CD14-positive monocyte (primary cell): ENCODE data around the gene C12orf75. TPM values are rescaled to one million over a fixed set of nuclear protein-coding genes. Genes with fewer than 3 reads are reported as not detected.

ENCODE experiments used
- DNase-seq, 3 donors: peaks; one replicate each; pipeline ENCODE4 v3.0.0-alpha.2; 2011 to 2022
- H2AFZ ChIP-seq: 2 replicates; pipeline ENCODE4 v1.6.0; 2012; ENCODE audit warnings: mild to moderate bottlenecking, low read depth, low read length, inconsistent platforms; ENCODE audit not compliant: insufficient read depth, poor library complexity, severe bottlenecking
- H3K27ac ChIP-seq, 2 donors: 1 replicate in 1 of 2; 2 replicates in 1 of 2; pipeline ENCODE4 v1.5.1; 2012 to 2013; ENCODE audit warnings: low read length in 2 of 2, control low read depth in 1 of 2, inconsistent platforms in 1 of 2, low read depth in 1 of 2, mild to moderate bottlenecking in 1 of 2
- H3K27me3 ChIP-seq, 2 donors: one replicate each; pipeline versions ENCODE4 v1.6.0 to v1.6.1; 2011 to 2013; ENCODE audit warnings: low read length in 2 of 2; ENCODE audit not compliant: control insufficient read depth in 2 of 2, insufficient read depth in 2 of 2
- H3K36me3 ChIP-seq, 2 donors: replicated peaks in 1 of 2; 1 replicate in 1 of 2; 2 replicates in 1 of 2; pipeline versions ENCODE4 v1.5.1 to v1.6.1; 2012 to 2013; ENCODE audit warnings: low read length in 2 of 2, control low read depth in 1 of 2, inconsistent platforms in 1 of 2, mild to moderate bottlenecking in 1 of 2; ENCODE audit not compliant: insufficient read depth in 2 of 2, control insufficient read depth in 1 of 2
- H3K4me1 ChIP-seq, 2 donors: 1 replicate in 1 of 2; 2 replicates in 1 of 2; pipeline versions ENCODE4 v1.5.1 to v1.6.1; 2012 to 2013; ENCODE audit warnings: low read length in 2 of 2, control low read depth in 1 of 2, inconsistent platforms in 1 of 2, mild to moderate bottlenecking in 1 of 2, moderate library complexity in 1 of 2; ENCODE audit not compliant: insufficient read depth in 2 of 2, control insufficient read depth in 1 of 2
- H3K4me2 ChIP-seq: replicated peaks from 2 replicates; pipeline ENCODE3; 2012; ENCODE audit warnings: low read length, moderate library complexity, mild to moderate bottlenecking; ENCODE audit not compliant: poor library complexity, severe bottlenecking; ENCODE audit errors: extremely low read depth
- H3K4me3 ChIP-seq, 3 experiments: fragments of 200-600 bp in 1 of 3; sonication (generic) in 1 of 3; replicated peaks in 1 of 3; 1 replicate in 2 of 3; 2 replicates in 1 of 3; pipeline ENCODE4 v1.5.1; 2011 to 2013; ENCODE audit warnings: low read length in 3 of 3, mild to moderate bottlenecking in 3 of 3, control low read depth in 2 of 3, low read depth in 2 of 3, inconsistent platforms in 1 of 3, moderate library complexity in 1 of 3
- H3K79me2 ChIP-seq: 2 replicates; pipeline ENCODE4 v1.6.0; 2012; ENCODE audit warnings: mild to moderate bottlenecking, control low read depth, inconsistent platforms, low read length, moderate library complexity; ENCODE audit not compliant: insufficient read depth
- H3K9ac ChIP-seq: 2 replicates; pipeline ENCODE4 v1.6.0; 2017; ENCODE audit warnings: low read length, mild to moderate bottlenecking; ENCODE audit not compliant: insufficient read depth, poor library complexity, severe bottlenecking
- H3K9me3 ChIP-seq, 2 donors: replicated peaks in 1 of 2; 1 replicate in 1 of 2; 2 replicates in 1 of 2; pipeline versions ENCODE4 v1.5.1 to v1.6.1; 2012 to 2013; ENCODE audit warnings: low read length in 2 of 2, control low read depth in 1 of 2; ENCODE audit not compliant: control insufficient read depth in 1 of 2, insufficient read depth in 1 of 2
- H4K20me1 ChIP-seq: 2 replicates; pipeline ENCODE4 v1.6.0; 2012; ENCODE audit warnings: mild to moderate bottlenecking, low read length, control low read depth, moderate library complexity; ENCODE audit not compliant: insufficient read depth
- H3K27ac Mint-ChIP-seq, 7 donors: one replicate each; pipeline ENCODE4 v1.8.0; 2020; ENCODE audit warnings: mild to moderate bottlenecking in 7 of 7, mixed read lengths in 7 of 7, moderate library complexity in 6 of 7, inconsistent platforms in 2 of 7
- H3K27me3 Mint-ChIP-seq, 3 donors: one replicate each; pipeline ENCODE4 v1.8.0; 2021 to 2022; ENCODE audit warnings: low read depth in 3 of 3, mild to moderate bottlenecking in 3 of 3, mixed read lengths in 3 of 3, moderate library complexity in 3 of 3, inconsistent platforms in 1 of 3
- H3K36me3 Mint-ChIP-seq, 2 donors: one replicate each; pipeline ENCODE4 v1.8.0; 2020; ENCODE audit warnings: mixed read lengths in 2 of 2, inconsistent platforms in 1 of 2, mild to moderate bottlenecking in 1 of 2
- H3K4me1 Mint-ChIP-seq: one replicate; pipeline ENCODE4 v1.8.0; 2020; ENCODE audit warnings: mild to moderate bottlenecking, mixed read lengths
- H3K4me3 Mint-ChIP-seq, 2 donors: one replicate each; pipeline ENCODE4 v1.8.0; 2020; ENCODE audit warnings: mild to moderate bottlenecking in 2 of 2, mixed read lengths in 2 of 2, moderate library complexity in 1 of 2
- H3K9me3 Mint-ChIP-seq, 7 donors: one replicate each; pipeline ENCODE4 v1.8.0; 2020 to 2022; ENCODE audit warnings: mixed read lengths in 7 of 7, mild to moderate bottlenecking in 6 of 7, moderate library complexity in 6 of 7, inconsistent platforms in 2 of 7
- CTCF ChIP-seq: fragments of 200-600 bp; IDR thresholded peaks from one replicate; pipeline ENCODE4 v1.8.0; 2022; ENCODE audit warnings: antibody characterized with exemption, mild to moderate bottlenecking
- WGBS: methylation state at CpG from one replicate; pipeline ENCODE4 v1.1.5; 2013; ENCODE audit warnings: missing lambda C conversion rate; ENCODE audit not compliant: insufficient coverage; 5-methylcytosine and 5-hydroxymethylcytosine counted together
- intact Hi-C, 2 donors: fragments of 100-400 bp; cut with micrococcal nuclease; formaldehyde crosslinking; loops; one replicate each; pipeline versions ENCODE4 v1.15.0 to v1.15.1; 2023
- polyA plus RNA-seq, 3 donors: library from polyadenylated mRNA; depleted of rRNA in 1 of 3; unstranded in 2 of 3; stranded (reverse) in 1 of 3; fragments of 300-500 nt in 2 of 3; fragments of >200 nt in 1 of 3; fragmentation: Illumina TruSeq in 2 of 3; gene quantifications; 1 replicate in 2 of 3; 2 replicates in 1 of 3; pipeline ENCODE4 v1.2.3, GENCODE V29; 2012 to 2021

C12orf75 gene
- polyA plus RNA-seq, 3 donors: 0.45 to 0.73 (median 0.73) TPM

- H3K36me3 ChIP-seq: no peaks in the 10 kb centered on the region
- H3K4me1 ChIP-seq: no peaks in the 10 kb centered on the region
- Mint-ChIP-seq H3K9me3 (peaks cover 0 to 4% (median 0%) of the 10 kb centered on the region in 7 donors), H3K36me3 (peaks cover 0 to 3% of the 10 kb centered on the region in 2 donors), H3K4me1 (peaks cover 10% of the 10 kb centered on the region), H3K27ac (peak overlapping the region in 1 of 7 donors; percentile 72), H3K27me3 (peaks cover 0 to 1% (median 0%) of the 10 kb centered on the region in 3 donors), H3K4me3 (no peak overlapping the region)
- no peak overlapping the region for H3K9ac ChIP-seq
- no peak overlapping the region for H3K4me3 ChIP-seq
- no peaks in the 10 kb centered on the region for H4K20me1 ChIP-seq
- 100% methylated on average over 5 of the region's 9 CpGs for WGBS
- DNase-seq: no peak
- H3K27me3 ChIP-seq: no peaks in the 10 kb centered on the region
- intact Hi-C loops: no loop called here
- no peak for TF ChIP-seq CTCF
- no peaks in the 10 kb centered on the region for H3K9me3 ChIP-seq
- no peaks in the 10 kb centered on the region for H3K79me2 ChIP-seq
- no peak overlapping the region for H3K4me2 ChIP-seq
- H3K27ac ChIP-seq: no peak overlapping the region
- no peak overlapping the region for H2AFZ ChIP-seq
Observed at GRCh38 chr12:105352940-105353635, 22.6 kb downstream of the C12orf75 start.

GRCh38 chr12:105355752-105356151 lies 25.3 kb downstream of the C12orf75 start:
- H3K27ac ChIP-seq: no peak overlapping the region
- Mint-ChIP-seq H3K4me1 (peaks cover 19% of the 10 kb centered on the region), H3K9me3 (peaks cover 0 to 4% (median 0%) of the 10 kb centered on the region in 7 donors), H3K4me3 (no peak overlapping the region), H3K27me3 (peaks cover 0 to 2% (median 0%) of the 10 kb centered on the region in 3 donors), H3K27ac (peak overlapping the region in 1 of 7 donors; percentile 23), H3K36me3 (peaks cover 0 to 3% of the 10 kb centered on the region in 2 donors)
- H3K4me1 ChIP-seq: peaks cover 7 to 11% of the 10 kb centered on the region in 2 donors
- DNase-seq: no peak
- H3K4me2 ChIP-seq: no peak overlapping the region
- H3K36me3 ChIP-seq: no peaks in the 10 kb centered on the region
- no peaks in the 10 kb centered on the region for H3K27me3 ChIP-seq
- H3K79me2 ChIP-seq: no peaks in the 10 kb centered on the region
- no peak for TF ChIP-seq CTCF
- intact Hi-C loops: no loop called here
- no peaks in the 10 kb centered on the region for H4K20me1 ChIP-seq
- no peak overlapping the region for H3K9ac ChIP-seq
- H3K9me3 ChIP-seq: no peaks in the 10 kb centered on the region
- H3K4me3 ChIP-seq: no peak overlapping the region
- H2AFZ ChIP-seq: no peak overlapping the region
